Measurements from ENCODE around the gene COMMD2.

Gene COMMD2

DNA sequence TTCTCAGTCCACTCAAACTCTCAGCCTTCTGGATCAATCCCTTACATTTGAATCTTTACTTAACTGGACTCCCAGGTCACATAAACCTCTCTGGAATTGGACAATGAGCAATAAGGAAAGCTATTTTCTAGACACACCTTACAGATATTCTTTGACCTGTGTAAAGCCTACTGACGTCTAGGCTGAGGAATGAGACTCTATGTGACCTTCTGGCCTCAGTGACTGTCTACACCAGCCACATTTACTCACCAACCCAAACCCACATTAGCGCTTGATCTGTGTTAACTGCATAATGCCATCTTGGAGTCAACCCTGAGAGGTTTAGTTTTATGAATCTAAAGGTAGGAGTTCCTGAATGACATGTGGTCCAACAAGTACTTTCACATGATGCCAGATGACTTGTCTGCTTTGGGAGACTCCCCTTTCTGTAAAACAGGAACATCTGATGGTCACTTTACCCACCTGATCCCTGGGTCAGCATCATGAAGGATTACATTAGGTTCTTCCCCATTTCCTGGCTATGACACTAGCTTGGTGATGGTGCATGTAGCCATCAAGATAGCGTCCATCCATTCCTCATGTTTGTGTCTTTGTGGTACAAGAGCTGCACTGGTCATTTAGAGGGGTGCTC, 11.4 kb upstream of the COMMD2 start:
- DNase-seq (ENCODE audit: low read depth in 2 of 2) = no peak

GRCh38 chr3:149753717-149754116, 1.4 kb upstream of the COMMD2 start:
- DNase-seq (ENCODE audit: low read depth in 2 of 2) = no peak

DNA sequence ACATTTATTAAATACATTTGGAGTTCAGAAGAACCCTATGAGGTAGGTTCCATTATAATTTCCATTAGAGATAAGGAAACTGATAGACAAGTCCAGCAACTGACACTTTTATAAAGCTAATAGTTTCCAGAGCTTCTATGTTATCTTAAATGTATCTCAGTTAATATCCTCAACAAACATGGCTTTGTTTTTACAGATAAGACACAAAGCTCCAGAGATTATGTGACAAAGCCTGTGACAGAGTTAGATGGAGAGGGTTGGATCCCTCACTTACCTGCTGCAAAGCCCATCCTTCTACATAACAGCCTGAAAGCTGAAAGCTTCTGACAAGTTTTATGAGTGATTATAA, 473 bp upstream of the COMMD2 start:
- DNase-seq (ENCODE audit: low read depth in 2 of 2) = no peak

DNA sequence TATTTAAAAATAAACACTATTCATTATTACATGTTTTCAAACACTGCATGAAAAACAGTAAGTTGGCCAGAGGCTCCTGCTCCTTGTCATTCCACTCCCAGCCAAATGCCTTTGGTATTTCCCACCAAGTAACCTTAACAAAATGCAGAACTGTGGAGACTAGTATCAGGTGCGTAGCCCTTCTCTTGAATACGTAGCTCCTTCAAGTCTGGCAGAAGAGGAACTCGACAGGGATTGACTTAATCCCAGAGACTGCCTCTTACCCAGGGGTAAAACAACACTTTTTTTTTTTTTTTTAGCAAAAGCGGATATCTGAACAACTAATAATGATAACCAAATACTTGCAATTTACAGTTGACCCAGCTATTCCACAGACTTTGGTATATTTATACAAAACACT, 738 bp downstream of the COMMD2 start:
- no peak for DNase-seq (ENCODE audit: low read depth in 2 of 2)

DNA sequence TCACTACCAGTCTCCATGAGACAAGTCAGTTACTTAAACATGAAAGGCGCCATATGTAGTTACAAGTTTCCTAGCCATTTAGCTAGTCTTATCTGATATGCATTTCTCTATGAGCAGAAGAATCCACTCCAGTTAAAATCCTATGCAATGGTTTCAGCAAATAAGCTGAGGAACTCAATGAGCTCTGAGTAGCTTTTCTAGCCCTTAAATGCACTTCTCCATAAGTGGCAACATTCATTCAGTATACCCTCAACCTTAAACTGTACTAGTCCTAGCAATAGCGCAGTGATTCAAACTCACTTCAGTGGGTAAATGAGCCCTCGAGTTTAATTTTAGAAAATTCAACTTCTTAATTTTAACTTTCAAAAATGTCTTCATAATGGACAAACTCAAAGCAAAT, 7.7 kb downstream of the COMMD2 start:
- DNase-seq (ENCODE audit: low read depth in 2 of 2) = no peak

GRCh38 chr3:149744151-149744550, 8.1 kb downstream of the COMMD2 start:
- no peak for DNase-seq (ENCODE audit: low read depth in 2 of 2)

DNA sequence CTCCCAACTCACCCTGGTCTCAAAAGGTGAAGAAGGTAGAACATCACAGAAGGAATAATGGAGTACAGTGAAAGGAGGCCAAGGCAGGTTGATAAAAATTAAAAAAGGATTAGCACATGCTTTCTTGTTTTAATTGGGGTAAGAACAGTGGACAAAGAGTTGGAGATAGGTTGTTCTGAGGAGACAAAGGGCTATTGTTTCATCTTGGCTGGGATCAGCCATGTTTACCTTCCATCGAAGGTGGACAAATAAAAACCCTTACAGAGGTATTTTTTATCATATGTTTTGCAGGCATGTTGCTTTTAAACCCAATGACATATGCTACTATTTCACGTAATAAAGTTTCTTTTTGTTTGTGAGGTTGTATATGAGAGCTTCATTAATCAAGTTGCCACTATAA, 12.9 kb downstream of the COMMD2 start:
- DNase-seq (ENCODE audit: low read depth in 2 of 2) = no peak

- no peak for DNase-seq (ENCODE audit: low read depth in 2 of 2)
Measured at GRCh38 chr3:149738876-149739275, 13.4 kb downstream of the COMMD2 start.

GRCh38 chr3:149736953-149737205, 15.4 kb downstream of the COMMD2 start:
- no peak for DNase-seq (ENCODE audit: low read depth in 2 of 2)

DNA sequence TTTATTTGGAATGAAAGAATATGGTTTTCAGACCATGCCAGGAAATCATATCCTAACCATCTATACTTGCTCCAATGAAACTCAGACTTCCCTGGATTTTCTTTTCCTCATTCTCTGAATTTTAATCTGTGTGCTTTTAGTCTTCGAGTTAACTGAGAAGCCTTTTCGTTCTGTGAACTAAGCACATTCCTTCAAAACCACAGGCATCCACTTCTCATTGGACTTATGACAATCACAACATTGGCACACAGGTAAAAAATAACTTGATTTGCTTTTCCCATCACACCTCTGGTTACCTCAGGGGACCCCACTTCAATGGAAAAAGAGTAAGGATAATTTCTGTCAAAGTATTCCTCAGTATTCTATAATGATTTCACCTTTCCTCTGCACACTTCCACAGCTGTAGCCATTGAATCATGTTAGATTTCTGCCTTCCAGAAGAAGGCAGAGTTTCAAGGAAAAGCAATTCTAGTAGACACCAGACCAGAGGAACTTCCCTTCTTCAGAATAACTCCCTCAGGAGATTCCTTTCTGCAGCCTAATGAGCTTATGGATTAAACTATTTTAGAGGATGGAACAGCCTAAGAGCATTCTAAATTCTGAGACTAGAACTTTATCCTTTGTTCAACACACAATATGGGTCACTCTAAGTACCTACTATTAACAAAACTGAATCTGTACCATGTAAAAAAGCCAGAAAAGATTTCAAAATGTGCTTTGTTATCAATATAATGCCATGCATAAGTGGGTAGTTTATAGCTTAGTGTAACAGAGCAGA, 15.9 kb downstream of the COMMD2 start:
- no peak for DNase-seq (ENCODE audit: low read depth in 2 of 2)

GRCh38 chr3:149732234-149732633, 20.1 kb downstream of the COMMD2 start:
- no peak for DNase-seq (ENCODE audit: low read depth in 2 of 2)

DNA sequence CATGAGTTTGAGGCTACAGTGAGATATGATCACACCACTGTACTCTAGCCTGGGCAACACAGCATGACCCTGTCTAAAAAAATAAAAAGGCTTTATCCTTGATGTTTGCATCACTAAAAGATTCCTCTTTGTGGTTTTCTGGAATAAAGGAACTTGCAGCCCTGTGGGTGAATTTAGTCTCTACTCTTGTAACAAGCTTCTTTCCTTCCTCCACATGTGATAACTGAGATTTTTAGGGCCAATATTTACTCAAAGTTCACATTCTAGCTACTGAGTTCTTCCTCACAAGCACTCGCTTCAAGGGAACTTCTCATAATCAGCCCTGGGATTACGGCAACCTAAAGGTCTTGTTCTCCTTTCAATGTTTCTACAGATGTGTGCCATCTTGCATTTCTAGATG, 24.6 kb downstream of the COMMD2 start:
- DNase-seq (ENCODE audit: low read depth in 2 of 2) = no peak

- no peak for DNase-seq (ENCODE audit: low read depth in 2 of 2)
Measured at GRCh38 chr3:149726716-149727407, 25.4 kb downstream of the COMMD2 start.

- no peak for DNase-seq (ENCODE audit: low read depth in 2 of 2)
Measured at GRCh38 chr3:149723781-149724180, 28.5 kb downstream of the COMMD2 start.

- no peak for DNase-seq (ENCODE audit: low read depth in 2 of 2)
Measured at GRCh38 chr3:149720918-149721317, 31.4 kb downstream of the COMMD2 start.

DNA sequence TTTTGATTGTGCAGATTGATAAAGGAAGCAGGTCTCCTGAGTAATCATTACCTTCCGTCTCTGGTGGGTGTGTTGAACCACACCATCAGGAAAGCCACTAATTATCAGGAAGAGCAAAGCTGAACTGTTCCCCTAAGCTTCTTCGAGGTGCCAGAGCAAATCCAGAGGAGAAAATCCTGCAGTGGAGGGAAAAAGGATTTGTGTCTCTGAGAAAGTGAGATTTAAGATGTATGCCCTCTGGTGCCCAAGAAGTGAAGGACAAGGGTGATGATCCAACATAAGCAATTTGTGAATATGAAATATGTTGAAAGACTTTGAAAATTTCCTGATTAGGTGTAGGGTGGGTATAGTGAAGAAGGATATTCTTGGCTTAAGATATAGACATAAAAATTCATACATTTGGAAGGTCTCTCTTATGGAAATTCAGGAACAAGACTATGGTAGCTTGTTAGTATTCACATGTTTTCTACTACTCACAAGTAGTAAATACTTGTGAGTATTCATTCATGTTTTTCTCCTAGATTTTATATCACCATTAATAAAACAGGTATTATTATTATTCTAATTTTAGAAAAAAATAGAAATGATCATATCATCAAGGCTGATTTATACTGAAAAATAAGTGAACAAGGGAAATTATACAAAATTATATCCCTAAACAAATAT, 34.8 kb downstream of the COMMD2 start:
- DNase-seq (ENCODE audit: low read depth in 2 of 2) = no peak

DNA sequence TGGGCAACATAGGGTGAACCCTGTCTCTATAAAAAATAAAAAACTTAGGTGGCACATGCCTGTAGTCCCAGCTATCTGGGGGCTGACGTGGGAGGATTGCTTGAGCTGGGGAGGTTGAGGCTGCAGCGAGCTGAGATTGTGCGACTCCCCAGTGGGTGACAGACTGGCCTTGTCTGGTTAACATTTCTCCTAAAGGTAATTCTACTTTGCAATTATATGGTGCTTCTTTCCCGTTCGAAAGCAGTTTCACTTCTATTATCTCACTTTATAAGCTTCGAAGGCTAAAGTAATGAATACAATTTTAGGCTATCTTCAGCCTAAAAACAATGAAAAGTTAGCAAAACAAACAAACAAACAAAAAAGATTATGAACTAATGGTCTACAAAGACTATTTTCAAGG, 35.3 kb downstream of the COMMD2 start:
- DNase-seq (ENCODE audit: low read depth in 2 of 2) = no peak

DNA sequence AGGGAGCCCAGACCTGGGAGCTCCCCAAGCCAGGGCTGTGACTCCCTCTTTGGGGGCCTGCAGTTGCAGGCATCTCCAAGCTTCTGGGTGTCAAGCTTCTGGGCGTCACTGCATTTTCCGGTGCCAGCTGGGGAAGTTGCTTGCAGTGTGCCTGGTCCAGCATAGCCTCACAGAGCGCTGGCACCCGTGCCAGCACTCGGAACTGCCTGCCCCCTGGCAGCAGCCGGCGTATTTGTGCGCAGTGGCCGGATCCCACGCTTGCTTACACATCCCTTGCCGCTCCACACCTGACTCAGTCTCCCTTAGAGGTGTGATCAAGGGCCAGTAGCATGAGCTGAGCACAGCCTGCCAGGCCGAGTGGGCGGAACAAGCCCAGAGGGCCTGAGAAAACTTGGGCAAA, 37.0 kb downstream of the COMMD2 start:
- no peak for DNase-seq (ENCODE audit: low read depth in 2 of 2)

GRCh38 chr3:149713730-149714654, 38.3 kb downstream of the COMMD2 start:
- no peak for DNase-seq (ENCODE audit: low read depth in 2 of 2)

- no peak for DNase-seq (ENCODE audit: low read depth in 2 of 2)
Measured at GRCh38 chr3:149706905-149707304, 45.4 kb downstream of the COMMD2 start.

- DNase-seq (ENCODE audit: low read depth in 2 of 2) = no peak
Measured at GRCh38 chr3:149705416-149705815, 46.9 kb downstream of the COMMD2 start.

DNA sequence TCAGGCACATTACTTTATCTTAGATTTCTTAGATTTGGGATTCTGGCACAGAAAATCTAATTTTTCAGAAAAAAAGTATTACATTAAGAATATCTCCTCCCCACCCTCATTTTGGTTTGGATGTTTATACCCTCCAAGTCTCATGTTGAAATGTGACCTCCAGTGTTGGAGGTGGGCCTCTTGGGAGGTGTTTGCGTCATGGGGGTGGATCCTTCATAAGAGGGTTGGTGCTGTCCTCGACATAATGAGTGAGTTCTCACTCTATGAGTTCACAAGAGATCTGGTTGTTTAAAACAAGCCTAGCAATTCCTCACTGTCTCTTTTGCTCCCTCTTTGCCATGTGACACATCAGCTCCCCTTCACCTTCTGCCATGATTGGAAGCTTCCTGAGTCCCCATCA, 48.8 kb downstream of the COMMD2 start:
- no peak for DNase-seq (ENCODE audit: low read depth in 2 of 2)
